ENCODE measurements around the gene MT3.
"Not testable (repeated sequence)": the region's sequence is repeated elsewhere in the genome, so short reads cannot be mapped to it uniquely, and the experiment has no call there.

Gene MT3

GRCh38 chr16:56610017-56610608 lies 20.8 kb downstream of the MT3 start:
- DNase-seq (ENCODE audit: low read depth in 2 of 2): peak; percentile 38 to 74

- no peak for DNase-seq (ENCODE audit: low read depth in 2 of 2)
Observed at GRCh38 chr16:56610609-56611111, 21.3 kb downstream of the MT3 start.

GRCh38 chr16:56611281-56611833 lies 22.0 kb downstream of the MT3 start:
- DNase-seq (ENCODE audit: low read depth in 2 of 2): no peak

GRCh38 chr16:56613706-56614105 lies 24.4 kb downstream of the MT3 start:
- DNase-seq (ENCODE audit: low read depth in 2 of 2): no peak

GRCh38 chr16:56614549-56614991 lies 25.2 kb downstream of the MT3 start:
- DNase-seq (ENCODE audit: low read depth in 2 of 2): no peak

- no peak for DNase-seq (ENCODE audit: low read depth in 2 of 2)
Observed at GRCh38 chr16:56615353-56615752, 26.0 kb downstream of the MT3 start.

GRCh38 chr16:56616608-56617211 lies 27.4 kb downstream of the MT3 start:
- no peak for DNase-seq (ENCODE audit: low read depth in 2 of 2)

GRCh38 chr16:56617212-56618085 lies 28.1 kb downstream of the MT3 start:
- DNase-seq (ENCODE audit: low read depth in 2 of 2): no peak

- DNase-seq (ENCODE audit: low read depth in 2 of 2): no peak
Observed at GRCh38 chr16:56618138-56618537, 28.8 kb downstream of the MT3 start.

GRCh38 chr16:56620339-56620897 lies 31.1 kb downstream of the MT3 start:
- DNase-seq (ENCODE audit: low read depth in 2 of 2): no peak

GRCh38 chr16:56621665-56622445 lies 32.5 kb downstream of the MT3 start:
- not testable (repeated sequence) for DNase-seq (ENCODE audit: low read depth in 2 of 2)

- not testable (repeated sequence) for DNase-seq (ENCODE audit: low read depth in 2 of 2)
Observed at GRCh38 chr16:56623184-56623583, 33.9 kb downstream of the MT3 start.

- no peak for DNase-seq (ENCODE audit: low read depth in 2 of 2)
Observed at GRCh38 chr16:56623637-56624036, 34.3 kb downstream of the MT3 start.

GRCh38 chr16:56625140-56625942 lies 36.0 kb downstream of the MT3 start, which contains the start of gene MT1E:
Gene MT1E (plus strand): TSS chr16:56625781. CDS start chr16:56625852, 71 bp downstream.
- no peak for DNase-seq (ENCODE audit: low read depth in 2 of 2)

GRCh38 chr16:56625943-56626654 lies 36.8 kb downstream of the MT3 start:
- DNase-seq (ENCODE audit: low read depth in 2 of 2): no peak

GRCh38 chr16:56626685-56627084 lies 37.4 kb downstream of the MT3 start:
- DNase-seq (ENCODE audit: low read depth in 2 of 2): no peak

GRCh38 chr16:56628486-56629350 lies 39.4 kb downstream of the MT3 start:
- DNase-seq (ENCODE audit: low read depth in 2 of 2): no peak

- no peak for DNase-seq (ENCODE audit: low read depth in 2 of 2)
Observed at GRCh38 chr16:56629531-56629930, 40.2 kb downstream of the MT3 start.

GRCh38 chr16:56630134-56630533 lies 40.8 kb downstream of the MT3 start:
- no peak for DNase-seq (ENCODE audit: low read depth in 2 of 2)
